HAP-1 (cell line): ENCODE measurements around the gene FYB1.

ENCODE experiments used
- DNase-seq, 2 experiments: peaks; one replicate each; pipeline ENCODE4 v3.0.0-alpha.2; 2016 to 2020; ENCODE audit warnings: low spot score in 2 of 2
- H3K27me3 ChIP-seq: fragments of 250-450 bp; sonication (Bioruptor Pico); 2 replicates; pipeline ENCODE4 v1.5.1; 2020; ENCODE audit warnings: low read depth, mild to moderate bottlenecking, moderate library complexity
- H3K36me3 ChIP-seq: fragments of 250-450 bp; sonication (Bioruptor Pico); replicated peaks from 2 replicates; pipeline ENCODE4 v1.5.1; 2020; ENCODE audit warnings: mild to moderate bottlenecking
- H3K4me1 ChIP-seq: fragments of 250-450 bp; sonication (Bioruptor Pico); 2 replicates; pipeline ENCODE4 v1.5.1; 2020; ENCODE audit warnings: mild to moderate bottlenecking
- H3K4me3 ChIP-seq: fragments of 250-450 bp; sonication (Bioruptor Pico); 2 replicates; pipeline ENCODE4 v1.5.1; 2020; ENCODE audit warnings: mild to moderate bottlenecking, moderate library complexity
- H3K9me3 ChIP-seq: fragments of 250-450 bp; sonication (Bioruptor Pico); 2 replicates; pipeline ENCODE4 v1.5.1; 2020; ENCODE audit warnings: mild to moderate bottlenecking, moderate library complexity
- in situ Hi-C: fragments of 300-500 bp; cut with MboI; formaldehyde crosslinking; loops from 3 replicates; pipeline ENCODE4 v1.14.3; 2020; ENCODE audit warnings: low sequenced_read_pairs, inconsistent platforms, mixed read lengths

The FYB1 gene

GRCh38 chr5:39117401-39117800 is 102.0 kb downstream of the FYB1 start:
- in situ Hi-C loops, result no loop called here

GRCh38 chr5:39116344-39117170 is 102.8 kb downstream of the FYB1 start:
- Histone ChIP-seq H3K4me3 (no peak overlapping the region), H3K36me3 (no peaks in the 10 kb centered on the region), H3K4me1 (no peaks in the 10 kb centered on the region), H3K9me3 (no peaks in the 10 kb centered on the region), H3K27me3 (peaks cover 13% of the 10 kb centered on the region)
- in situ Hi-C loops, result no loop called here
- no peak for DNase-seq

More at GRCh38 chr5:39117401-39117800, 102.0 kb downstream of the FYB1 start:
- no peaks in the 10 kb centered on the region for H3K9me3 ChIP-seq
- H3K27me3 ChIP-seq, result peaks cover 12% of the 10 kb centered on the region
- no peak for DNase-seq
- no peaks in the 10 kb centered on the region for H3K4me1 ChIP-seq
- no peaks in the 10 kb centered on the region for H3K36me3 ChIP-seq
- H3K4me3 ChIP-seq, result no peak overlapping the region

- Histone ChIP-seq H3K9me3 (no peaks in the 10 kb centered on the region), H3K4me3 (no peak overlapping the region), H3K36me3 (no peaks in the 10 kb centered on the region), H3K27me3 (peaks cover 16% of the 10 kb centered on the region), H3K4me1 (no peaks in the 10 kb centered on the region)
- no peak for DNase-seq
- in situ Hi-C loops, result no loop called here
Observed at GRCh38 chr5:39115644-39116343, 103.6 kb downstream of the FYB1 start.

- H3K36me3 ChIP-seq, result no peaks in the 10 kb centered on the region
- no peak overlapping the region for H3K4me3 ChIP-seq
- no peaks in the 10 kb centered on the region for H3K9me3 ChIP-seq
- H3K27me3 ChIP-seq, result peaks cover 14% of the 10 kb centered on the region
- DNase-seq, result no peak
- H3K4me1 ChIP-seq, result no peaks in the 10 kb centered on the region
- in situ Hi-C loops, result no loop called here
Observed at GRCh38 chr5:39114155-39114554, 105.2 kb downstream of the FYB1 start.

- DNase-seq, result no peak
- H3K9me3 ChIP-seq, result no peaks in the 10 kb centered on the region
- in situ Hi-C loops, result no loop called here
- no peaks in the 10 kb centered on the region for H3K36me3 ChIP-seq
- peaks cover 14% of the 10 kb centered on the region for H3K27me3 ChIP-seq
- no peaks in the 10 kb centered on the region for H3K4me1 ChIP-seq
- no peak overlapping the region for H3K4me3 ChIP-seq
Observed at GRCh38 chr5:39113354-39113953, 105.9 kb downstream of the FYB1 start.

GRCh38 chr5:39109606-39110005 is 109.8 kb downstream of the FYB1 start:
- Histone ChIP-seq H3K9me3 (no peaks in the 10 kb centered on the region), H3K36me3 (no peaks in the 10 kb centered on the region), H3K27me3 (peaks cover 10% of the 10 kb centered on the region; the same call in 1 of the 2 replicates), H3K4me3 (no peak overlapping the region), H3K4me1 (no peaks in the 10 kb centered on the region)
- DNase-seq, result no peak
- in situ Hi-C loops, result no loop called here

GRCh38 chr5:39108987-39109386 is 110.4 kb downstream of the FYB1 start:
- in situ Hi-C loops, result no loop called here
- Histone ChIP-seq H3K27me3 (peaks cover 10% of the 10 kb centered on the region; the same call in 1 of the 2 replicates), H3K36me3 (no peaks in the 10 kb centered on the region), H3K4me3 (no peak overlapping the region), H3K9me3 (no peaks in the 10 kb centered on the region), H3K4me1 (no peaks in the 10 kb centered on the region)
- no peak for DNase-seq

- Histone ChIP-seq H3K4me1 (no peaks in the 10 kb centered on the region), H3K9me3 (no peaks in the 10 kb centered on the region), H3K36me3 (no peaks in the 10 kb centered on the region), H3K4me3 (no peak overlapping the region), H3K27me3 (peaks cover 6% of the 10 kb centered on the region; the same call in 1 of the 2 replicates)
- in situ Hi-C loops, result no loop called here
- no peak for DNase-seq
Observed at GRCh38 chr5:39107350-39107749, 112.0 kb downstream of the FYB1 start.

- Histone ChIP-seq H3K9me3 (no peaks in the 10 kb centered on the region), H3K36me3 (no peaks in the 10 kb centered on the region), H3K4me3 (no peak overlapping the region), H3K4me1 (no peaks in the 10 kb centered on the region), H3K27me3 (peaks cover 6% of the 10 kb centered on the region; the same call in 1 of the 2 replicates)
- no peak for DNase-seq
- in situ Hi-C loops, result no loop called here
Observed at GRCh38 chr5:39106322-39106721, 113.0 kb downstream of the FYB1 start.

GRCh38 chr5:39104221-39104620 is 115.1 kb downstream of the FYB1 start:
- Histone ChIP-seq H3K27me3 (peaks cover 2% of the 10 kb centered on the region; the same call in 1 of the 2 replicates), H3K4me3 (no peak overlapping the region), H3K36me3 (no peaks in the 10 kb centered on the region), H3K4me1 (no peaks in the 10 kb centered on the region), H3K9me3 (no peaks in the 10 kb centered on the region)
- DNase-seq, result no peak
- in situ Hi-C loops, result no loop called here

- in situ Hi-C loops, result no loop called here
- Histone ChIP-seq H3K36me3 (no peaks in the 10 kb centered on the region), H3K4me1 (no peaks in the 10 kb centered on the region)
Observed at GRCh38 chr5:39102684-39103155, 116.6 kb downstream of the FYB1 start.

GRCh38 chr5:39100851-39101396 is 118.4 kb downstream of the FYB1 start:
- no peak overlapping the region for H3K4me3 ChIP-seq
- DNase-seq, result no peak
- no peaks in the 10 kb centered on the region for H3K36me3 ChIP-seq
- H3K27me3 ChIP-seq, result no peaks in the 10 kb centered on the region
- in situ Hi-C loops, result no loop called here
- H3K4me1 ChIP-seq, result no peaks in the 10 kb centered on the region
- H3K9me3 ChIP-seq, result no peaks in the 10 kb centered on the region

More at GRCh38 chr5:39102684-39103155, 116.6 kb downstream of the FYB1 start:
- DNase-seq, result no peak
- no peaks in the 10 kb centered on the region for H3K27me3 ChIP-seq
- no peak overlapping the region for H3K4me3 ChIP-seq
- H3K9me3 ChIP-seq, result no peaks in the 10 kb centered on the region

- Histone ChIP-seq H3K4me1 (no peaks in the 10 kb centered on the region), H3K4me3 (no peak overlapping the region), H3K27me3 (no peaks in the 10 kb centered on the region), H3K9me3 (no peaks in the 10 kb centered on the region), H3K36me3 (no peaks in the 10 kb centered on the region)
- DNase-seq, result no peak
- in situ Hi-C loops, result no loop called here
Observed at GRCh38 chr5:39100301-39100850, 119.0 kb downstream of the FYB1 start.
